GM13976 (cell line): Measurements from ENCODE around the gene MICAL3.

ENCODE experiments used
- DNase-seq: peaks from one replicate; pipeline ENCODE4 v3.0.0; 2012; ENCODE audit warnings: low spot score
- in situ Hi-C: fragments of 300-500 bp; cut with MboI; formaldehyde crosslinking; loops from one replicate; pipeline ENCODE4 v1.12.0; 2022; ENCODE audit warnings: low sequenced_read_pairs, mixed read lengths, inconsistent platforms; ENCODE audit not compliant: unreplicated experiment
- TF ChIP-seq, protein P1 (sequence below): IDR thresholded peaks from 2 replicates; pipeline ENCODE4 v1.5.1; 2012; ENCODE audit warnings: borderline replicate concordance, mild to moderate bottlenecking; ENCODE audit not compliant: insufficient read depth; ENCODE audit errors: extremely low read depth, missing control alignments, control extremely low read depth

MICAL3 gene

GRCh38 chr22:17931400-17931825 lies 92.9 kb downstream of the MICAL3 start:
- DNase-seq = no peak
- TF ChIP-seq, protein P1, sequence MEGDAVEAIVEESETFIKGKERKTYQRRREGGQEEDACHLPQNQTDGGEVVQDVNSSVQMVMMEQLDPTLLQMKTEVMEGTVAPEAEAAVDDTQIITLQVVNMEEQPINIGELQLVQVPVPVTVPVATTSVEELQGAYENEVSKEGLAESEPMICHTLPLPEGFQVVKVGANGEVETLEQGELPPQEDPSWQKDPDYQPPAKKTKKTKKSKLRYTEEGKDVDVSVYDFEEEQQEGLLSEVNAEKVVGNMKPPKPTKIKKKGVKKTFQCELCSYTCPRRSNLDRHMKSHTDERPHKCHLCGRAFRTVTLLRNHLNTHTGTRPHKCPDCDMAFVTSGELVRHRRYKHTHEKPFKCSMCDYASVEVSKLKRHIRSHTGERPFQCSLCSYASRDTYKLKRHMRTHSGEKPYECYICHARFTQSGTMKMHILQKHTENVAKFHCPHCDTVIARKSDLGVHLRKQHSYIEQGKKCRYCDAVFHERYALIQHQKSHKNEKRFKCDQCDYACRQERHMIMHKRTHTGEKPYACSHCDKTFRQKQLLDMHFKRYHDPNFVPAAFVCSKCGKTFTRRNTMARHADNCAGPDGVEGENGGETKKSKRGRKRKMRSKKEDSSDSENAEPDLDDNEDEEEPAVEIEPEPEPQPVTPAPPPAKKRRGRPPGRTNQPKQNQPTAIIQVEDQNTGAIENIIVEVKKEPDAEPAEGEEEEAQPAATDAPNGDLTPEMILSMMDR = no peak
- in situ Hi-C loops = no loop called here

DNA sequence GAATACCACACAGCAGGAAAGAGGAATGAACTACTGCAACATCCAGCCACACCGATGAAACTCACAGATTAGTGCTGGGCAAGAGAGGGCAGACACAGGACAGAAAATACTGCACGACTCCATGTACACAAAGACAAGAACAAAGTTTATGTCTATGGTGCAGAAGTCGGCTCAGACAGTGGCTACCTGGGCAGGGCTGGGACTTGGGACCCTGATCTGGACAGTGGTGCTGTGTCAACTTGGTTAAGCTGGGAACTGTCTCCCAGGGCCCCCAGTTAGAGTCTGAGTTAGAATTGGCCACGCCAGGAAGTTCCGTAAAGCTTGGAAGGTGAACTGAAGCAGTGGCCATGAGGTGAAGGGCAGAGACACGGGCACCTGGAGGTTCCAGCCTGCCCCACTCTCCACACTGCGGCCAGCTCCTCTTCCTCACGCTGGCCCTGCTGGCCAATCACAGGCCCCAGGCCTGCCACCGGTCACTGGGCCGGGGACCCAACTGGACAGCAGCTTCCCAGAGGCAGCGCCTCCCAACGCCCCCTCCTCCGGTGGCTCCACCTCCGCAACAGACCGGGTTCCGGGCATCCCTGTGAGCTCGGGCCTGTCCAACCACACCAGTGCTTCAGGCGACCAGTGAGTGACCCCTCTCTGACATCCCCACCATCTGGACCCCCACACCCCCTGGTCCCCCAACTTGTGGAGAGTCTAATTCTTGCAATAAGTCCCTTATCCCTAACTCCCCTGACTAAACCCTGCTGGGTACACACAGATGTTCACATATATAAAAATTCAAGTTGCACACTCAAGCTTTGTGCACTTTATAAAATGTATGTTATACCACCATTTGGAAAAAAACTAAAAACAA lies 93.7 kb downstream of the MICAL3 start:
- DNase-seq = no peak
- in situ Hi-C loops = no loop called here
- TF ChIP-seq, protein P1 = no peak

DNA sequence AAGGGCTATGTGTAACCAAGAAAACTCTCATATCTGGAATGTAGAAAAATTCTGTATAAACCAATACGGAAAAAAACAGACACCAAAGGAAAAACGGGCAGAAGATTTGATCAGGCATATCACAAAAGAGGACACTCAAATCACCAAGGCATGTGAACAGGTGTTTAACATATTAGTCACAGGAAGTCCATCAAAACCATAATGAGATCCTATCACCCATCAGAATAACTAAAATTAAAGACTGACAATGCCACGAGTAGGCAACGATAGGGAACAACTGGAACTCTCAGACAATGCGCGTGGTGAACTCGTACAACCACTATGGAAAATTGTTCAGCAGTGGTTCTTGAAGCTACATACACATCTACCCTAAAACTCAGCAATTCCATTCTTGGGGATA lies 94.5 kb downstream of the MICAL3 start:
- in situ Hi-C loops = no loop called here
- DNase-seq = no peak
- TF ChIP-seq, protein P1 = no peak

- TF ChIP-seq, protein P1 = no peak
- no peak for DNase-seq
- in situ Hi-C loops = no loop called here
Measured at GRCh38 chr22:17928391-17928790, 96.0 kb downstream of the MICAL3 start.

GRCh38 chr22:17927062-17927461 lies 97.3 kb downstream of the MICAL3 start:
- TF ChIP-seq, protein P1 = no peak
- in situ Hi-C loops = no loop called here
- DNase-seq = no peak

DNA sequence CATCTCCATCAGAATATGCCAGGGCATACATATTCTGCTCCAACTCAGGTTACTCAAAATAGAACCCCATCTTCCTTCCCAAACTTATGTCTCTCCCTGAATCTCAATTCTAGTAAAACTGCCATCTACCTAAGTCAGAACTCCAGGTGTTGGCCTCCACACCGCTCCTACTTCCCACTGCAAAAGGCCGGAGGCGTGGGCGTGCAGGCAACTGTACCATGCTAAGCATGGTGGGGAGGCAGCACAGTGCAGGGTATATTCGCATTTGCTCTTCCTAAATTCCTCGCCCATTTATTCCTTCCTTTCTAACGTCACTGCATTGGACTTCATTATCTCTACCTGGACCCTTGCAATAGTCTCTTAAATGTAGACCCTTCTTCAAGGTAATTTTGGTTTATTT lies 97.8 kb downstream of the MICAL3 start:
- TF ChIP-seq, protein P1 = no peak
- in situ Hi-C loops = no loop called here
- DNase-seq = no peak
